Thoracic aorta (tissue), 2 donors: Measurements from ENCODE around the gene BTRC. TPM values are rescaled to one million over a fixed set of nuclear protein-coding genes. Genes with fewer than 3 reads are reported as not detected.

ENCODE experiments used
- ATAC-seq: fragments of 150-250 bp; one replicate; pipeline ENCODE4 v1.8.0; 2017; ENCODE audit warnings: low read depth; ENCODE audit not compliant: insufficient number of reproducible peaks, low FRiP score
- DNase-seq: peaks from one replicate; pipeline ENCODE4 v3.0.0-alpha.2; 2020; ENCODE audit warnings: low spot score
- H3K27ac ChIP-seq, 2 donors: fragments of 200-600 bp; sonication (generic); 1 replicate in 1 of 2; 2 replicates in 1 of 2; pipeline ENCODE4 v1.5.1; 2016; ENCODE audit warnings: mild to moderate bottlenecking in 2 of 2, moderate library complexity in 2 of 2
- H3K27me3 ChIP-seq: fragments of 200-600 bp; sonication (generic); replicated peaks from 2 replicates; pipeline ENCODE4 v1.6.0; 2016; ENCODE audit warnings: mild to moderate bottlenecking; ENCODE audit not compliant: insufficient read depth
- H3K36me3 ChIP-seq: fragments of 200-600 bp; sonication (generic); one replicate; pipeline ENCODE4 v1.5.1; 2016
- H3K4me1 ChIP-seq, 2 donors: fragments of 200-600 bp; sonication (generic); 1 replicate in 1 of 2; 2 replicates in 1 of 2; pipeline versions ENCODE4 v1.5.1 to v1.6.0; 2016; ENCODE audit warnings: low read depth in 2 of 2, mild to moderate bottlenecking in 1 of 2; ENCODE audit not compliant: control insufficient read depth in 1 of 2
- H3K4me3 ChIP-seq: fragments of 200-600 bp; sonication (generic); 2 replicates; pipeline ENCODE4 v1.5.1; 2016; ENCODE audit warnings: mild to moderate bottlenecking
- H3K9me3 ChIP-seq: fragments of 200-600 bp; sonication (generic); 2 replicates; pipeline ENCODE4 v1.5.1; 2016
- total RNA-seq, 2 donors: library from RNA; depleted of rRNA; stranded (reverse); fragments of >200 nt; gene quantifications; one replicate each; pipeline versions ENCODE4 v1.1.0 to v1.2.3, GENCODE V29; 2016
- TF ChIP-seq, protein P1 (sequence below): fragments of 200-600 bp; sonication (generic); IDR thresholded peaks from one replicate; pipeline ENCODE4 v1.5.1; 2019; ENCODE audit warnings: antibody characterized with exemption

BTRC gene
- total RNA-seq, 2 donors from 2014 or later, result 8.4 to 12.9 TPM

DNA sequence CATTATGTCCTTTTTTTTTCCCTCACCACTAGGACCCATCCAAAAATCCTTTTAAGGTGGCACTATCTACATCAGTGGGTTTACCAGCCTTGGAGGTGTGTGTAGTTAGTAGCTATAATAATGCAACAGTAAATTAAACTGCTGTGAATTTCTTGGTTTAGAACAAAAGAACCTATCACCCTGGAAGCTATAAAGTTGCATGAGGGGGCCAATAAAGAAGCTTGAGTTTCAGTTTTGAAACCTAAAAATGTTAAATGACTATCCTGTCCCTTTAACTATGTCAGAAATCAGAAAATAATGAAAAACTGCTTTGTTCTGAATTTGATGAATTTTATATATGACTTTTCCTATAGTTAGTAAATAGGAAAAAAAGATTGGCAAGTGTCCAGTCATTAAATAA lies 153.9 kb downstream of the BTRC start:
- Histone ChIP-seq H3K27ac (no peak overlapping the region), H3K4me3 (no peak overlapping the region), H3K36me3 (no peaks in the 10 kb centered on the region), H3K9me3 (no peaks in the 10 kb centered on the region), H3K4me1 (no peaks in the 10 kb centered on the region), H3K27me3 (no peaks in the 10 kb centered on the region)
- DNase-seq, result no peak
- ATAC-seq, result no peak
- TF ChIP-seq, protein P1, sequence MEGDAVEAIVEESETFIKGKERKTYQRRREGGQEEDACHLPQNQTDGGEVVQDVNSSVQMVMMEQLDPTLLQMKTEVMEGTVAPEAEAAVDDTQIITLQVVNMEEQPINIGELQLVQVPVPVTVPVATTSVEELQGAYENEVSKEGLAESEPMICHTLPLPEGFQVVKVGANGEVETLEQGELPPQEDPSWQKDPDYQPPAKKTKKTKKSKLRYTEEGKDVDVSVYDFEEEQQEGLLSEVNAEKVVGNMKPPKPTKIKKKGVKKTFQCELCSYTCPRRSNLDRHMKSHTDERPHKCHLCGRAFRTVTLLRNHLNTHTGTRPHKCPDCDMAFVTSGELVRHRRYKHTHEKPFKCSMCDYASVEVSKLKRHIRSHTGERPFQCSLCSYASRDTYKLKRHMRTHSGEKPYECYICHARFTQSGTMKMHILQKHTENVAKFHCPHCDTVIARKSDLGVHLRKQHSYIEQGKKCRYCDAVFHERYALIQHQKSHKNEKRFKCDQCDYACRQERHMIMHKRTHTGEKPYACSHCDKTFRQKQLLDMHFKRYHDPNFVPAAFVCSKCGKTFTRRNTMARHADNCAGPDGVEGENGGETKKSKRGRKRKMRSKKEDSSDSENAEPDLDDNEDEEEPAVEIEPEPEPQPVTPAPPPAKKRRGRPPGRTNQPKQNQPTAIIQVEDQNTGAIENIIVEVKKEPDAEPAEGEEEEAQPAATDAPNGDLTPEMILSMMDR, result no peak

DNA sequence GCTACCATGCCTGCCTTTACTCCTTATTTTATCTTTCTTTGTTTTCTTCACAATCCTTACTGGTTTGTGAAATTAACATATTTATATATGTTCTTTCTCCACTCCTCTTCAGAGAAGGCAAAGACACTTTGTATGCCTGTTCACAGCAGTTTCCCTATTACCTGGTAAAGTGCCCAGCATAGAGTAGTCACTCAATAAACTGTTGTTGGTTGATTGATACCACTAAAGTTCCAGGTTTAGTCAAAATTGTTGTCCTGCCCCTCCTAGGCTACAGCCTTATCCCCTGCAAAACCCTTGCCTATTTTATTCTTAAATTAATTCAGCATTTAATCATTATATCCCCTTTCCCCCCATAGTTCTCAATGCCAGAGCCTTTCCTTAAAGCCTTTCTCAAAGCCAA lies 158.0 kb downstream of the BTRC start:
- Histone ChIP-seq H3K36me3 (no peaks in the 10 kb centered on the region), H3K4me3 (no peak overlapping the region)
- TF ChIP-seq, protein P1, result no peak

DNA sequence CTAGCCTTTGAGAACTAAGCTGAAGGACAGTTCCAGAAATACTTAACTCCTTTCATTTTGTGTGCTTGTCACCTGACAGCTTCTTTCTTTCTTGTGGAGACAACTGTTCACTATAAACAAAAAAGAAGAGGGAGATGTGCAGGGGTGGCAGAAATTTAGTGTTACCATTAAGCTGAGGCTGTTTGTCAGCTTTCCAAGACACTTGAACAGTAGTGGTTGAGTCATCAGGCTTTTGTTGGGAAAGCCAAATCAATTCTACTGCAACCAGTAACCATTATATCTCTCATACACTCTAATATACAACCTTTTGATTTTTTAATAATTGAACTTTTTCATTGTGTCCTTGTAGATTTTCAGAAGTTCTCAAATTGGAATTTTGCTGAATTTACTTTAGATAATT lies 158.8 kb downstream of the BTRC start:
- H3K9me3 ChIP-seq, result no peaks in the 10 kb centered on the region
- no peaks in the 10 kb centered on the region for H3K27me3 ChIP-seq
- ATAC-seq (no peak), DNase-seq (no peak)
- no peak overlapping the region for H3K4me3 ChIP-seq
- TF ChIP-seq, protein P1, result no peak
- H3K27ac ChIP-seq, result no peak overlapping the region
- no peaks in the 10 kb centered on the region for H3K4me1 ChIP-seq
- no peaks in the 10 kb centered on the region for H3K36me3 ChIP-seq

More for the DNA sequence above, 158.0 kb downstream of the BTRC start:
- Histone ChIP-seq H3K9me3 (no peaks in the 10 kb centered on the region), H3K27me3 (no peaks in the 10 kb centered on the region), H3K27ac (no peak overlapping the region), H3K4me1 (no peaks in the 10 kb centered on the region)
- ATAC-seq (no peak), DNase-seq (no peak)

DNA sequence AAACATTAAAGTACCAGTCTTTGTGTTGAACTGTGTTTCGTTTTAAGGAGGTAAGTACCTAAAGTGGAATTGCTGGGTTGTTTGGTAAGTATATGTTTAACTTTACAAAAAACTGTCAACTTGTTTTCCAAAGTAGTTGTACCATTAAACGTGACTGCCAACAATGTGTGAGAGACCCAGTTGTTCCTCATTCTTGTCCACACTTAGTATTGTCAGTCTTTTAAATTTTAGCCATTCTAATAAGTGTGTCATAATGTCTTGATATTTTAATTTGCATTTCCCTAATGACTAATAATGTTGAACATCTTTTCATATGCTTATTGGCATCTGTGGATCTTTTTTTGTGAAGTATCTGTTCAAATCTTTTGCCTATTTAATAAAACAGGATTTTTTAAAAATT lies 159.8 kb downstream of the BTRC start:
- H3K36me3 ChIP-seq, result no peaks in the 10 kb centered on the region
- TF ChIP-seq, protein P1, result no peak
- no peaks in the 10 kb centered on the region for H3K27me3 ChIP-seq
- H3K4me1 ChIP-seq, result no peaks in the 10 kb centered on the region
- no peak overlapping the region for H3K4me3 ChIP-seq
- H3K9me3 ChIP-seq, result no peaks in the 10 kb centered on the region
- no peak for DNase-seq
- H3K27ac ChIP-seq, result no peak overlapping the region
- ATAC-seq, result no peak

DNA sequence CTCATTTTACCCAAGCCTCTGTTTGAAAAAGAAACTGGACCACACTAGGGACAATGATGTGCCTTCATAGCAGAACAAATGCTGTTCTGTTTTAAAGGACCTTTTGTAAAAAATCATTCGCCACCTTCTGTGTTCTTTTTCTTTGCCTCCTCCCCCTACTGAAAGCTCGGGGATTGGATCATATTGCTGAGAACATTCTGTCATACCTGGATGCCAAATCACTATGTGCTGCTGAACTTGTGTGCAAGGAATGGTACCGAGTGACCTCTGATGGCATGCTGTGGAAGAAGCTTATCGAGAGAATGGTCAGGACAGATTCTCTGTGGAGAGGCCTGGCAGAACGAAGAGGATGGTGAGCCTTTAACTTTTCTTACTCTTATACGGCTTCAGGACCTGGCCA lies 171.9 kb downstream of the BTRC start:
- ATAC-seq (no peak), DNase-seq (no peak)
- Histone ChIP-seq H3K36me3 (peaks cover 4% of the 10 kb centered on the region), H3K9me3 (no peaks in the 10 kb centered on the region), H3K4me3 (no peak overlapping the region), H3K27ac (no peak overlapping the region), H3K27me3 (no peaks in the 10 kb centered on the region), H3K4me1 (no peaks in the 10 kb centered on the region)
- TF ChIP-seq, protein P1, result no peak
